ENCODE measurements around the gene MCRIP1. TPM values are rescaled to one million over a fixed set of nuclear protein-coding genes. Genes with fewer than 3 reads are reported as not detected.
A peak's percentile ranks its signal among the peaks of the same experiment; 100 is the strongest.

MCRIP1 gene
- total RNA-seq, 1 donor from 2014 or later: 218 TPM

GRCh38 chr17:81868674-81869220, 35.7 kb upstream of the MCRIP1 start:
- Mint-ChIP-seq H3K9me3 (ENCODE audit: unreplicated experiment) (peaks cover 12% of the 10 kb centered on the region), H3K27me3 (ENCODE audit: unreplicated experiment) (peaks cover 7% of the 10 kb centered on the region), H3K27ac (ENCODE audit: unreplicated experiment) (no peak overlapping the region), H3K4me3 (ENCODE audit: unreplicated experiment) (no peak overlapping the region), H3K4me1 (ENCODE audit: low read depth, unreplicated experiment) (peaks cover 3% of the 10 kb centered on the region), H3K36me3 (ENCODE audit: unreplicated experiment) (no peaks in the 10 kb centered on the region)
- TF ChIP-seq, protein P1, sequence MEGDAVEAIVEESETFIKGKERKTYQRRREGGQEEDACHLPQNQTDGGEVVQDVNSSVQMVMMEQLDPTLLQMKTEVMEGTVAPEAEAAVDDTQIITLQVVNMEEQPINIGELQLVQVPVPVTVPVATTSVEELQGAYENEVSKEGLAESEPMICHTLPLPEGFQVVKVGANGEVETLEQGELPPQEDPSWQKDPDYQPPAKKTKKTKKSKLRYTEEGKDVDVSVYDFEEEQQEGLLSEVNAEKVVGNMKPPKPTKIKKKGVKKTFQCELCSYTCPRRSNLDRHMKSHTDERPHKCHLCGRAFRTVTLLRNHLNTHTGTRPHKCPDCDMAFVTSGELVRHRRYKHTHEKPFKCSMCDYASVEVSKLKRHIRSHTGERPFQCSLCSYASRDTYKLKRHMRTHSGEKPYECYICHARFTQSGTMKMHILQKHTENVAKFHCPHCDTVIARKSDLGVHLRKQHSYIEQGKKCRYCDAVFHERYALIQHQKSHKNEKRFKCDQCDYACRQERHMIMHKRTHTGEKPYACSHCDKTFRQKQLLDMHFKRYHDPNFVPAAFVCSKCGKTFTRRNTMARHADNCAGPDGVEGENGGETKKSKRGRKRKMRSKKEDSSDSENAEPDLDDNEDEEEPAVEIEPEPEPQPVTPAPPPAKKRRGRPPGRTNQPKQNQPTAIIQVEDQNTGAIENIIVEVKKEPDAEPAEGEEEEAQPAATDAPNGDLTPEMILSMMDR (IDR thresholded peaks at IDR 0.05; ENCODE audit: partially characterized antibody, unreplicated experiment): no peak
- no peak for DNase-seq

DNA sequence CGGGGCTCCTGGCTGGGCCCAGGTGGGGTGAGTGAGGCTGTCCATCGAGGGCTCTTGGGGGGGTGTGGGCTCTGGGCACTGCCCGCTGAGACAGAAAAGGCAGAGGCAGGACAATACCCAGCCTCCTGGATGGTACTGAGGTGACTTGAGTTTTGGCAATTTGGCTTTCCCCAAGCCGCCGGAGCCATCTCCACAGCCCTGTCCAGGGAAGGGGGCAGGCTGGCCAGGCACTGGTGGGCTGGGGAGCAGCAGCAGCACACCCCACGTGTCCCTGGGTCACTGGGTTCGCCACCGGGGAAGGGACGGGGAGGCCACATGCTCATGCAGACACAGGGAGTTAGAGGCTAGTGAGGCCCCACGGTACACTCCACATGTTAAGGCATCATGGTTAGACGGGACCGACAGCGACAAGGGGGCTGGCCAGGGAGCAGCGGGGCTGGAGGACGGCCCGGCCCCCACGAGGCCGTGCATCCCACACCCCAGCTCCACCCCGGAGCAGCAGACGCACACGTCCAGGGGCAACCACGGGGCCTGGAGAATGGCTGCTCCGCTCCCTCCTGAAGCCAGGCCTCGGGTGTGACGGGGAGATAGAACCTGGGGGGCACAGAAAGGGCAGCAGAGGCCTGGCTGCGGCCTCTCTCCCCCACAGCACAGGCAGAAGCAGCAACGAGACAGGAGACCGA, 35.0 kb upstream of the MCRIP1 start:
- Mint-ChIP-seq H3K4me1 (ENCODE audit: low read depth, unreplicated experiment) (peaks cover 3% of the 10 kb centered on the region), H3K36me3 (ENCODE audit: unreplicated experiment) (no peaks in the 10 kb centered on the region), H3K27me3 (ENCODE audit: unreplicated experiment) (peaks cover 7% of the 10 kb centered on the region), H3K4me3 (ENCODE audit: unreplicated experiment) (no peak overlapping the region), H3K9me3 (ENCODE audit: unreplicated experiment) (peaks cover 14% of the 10 kb centered on the region), H3K27ac (ENCODE audit: unreplicated experiment) (no peak overlapping the region)
- TF ChIP-seq, protein P1 (IDR thresholded peaks at IDR 0.05; ENCODE audit: partially characterized antibody, unreplicated experiment): no peak
- no peak for DNase-seq

GRCh38 chr17:81867170-81867990, 34.3 kb upstream of the MCRIP1 start:
- H3K27ac Mint-ChIP-seq (ENCODE audit: unreplicated experiment): peak overlapping the region; percentile 59
- H3K4me1 Mint-ChIP-seq (ENCODE audit: low read depth, unreplicated experiment): peaks cover 7% of the 10 kb centered on the region
- TF ChIP-seq, protein P1 (IDR thresholded peaks at IDR 0.05; ENCODE audit: partially characterized antibody, unreplicated experiment): no peak
- H3K27me3 Mint-ChIP-seq (ENCODE audit: unreplicated experiment): peaks cover 8% of the 10 kb centered on the region
- peaks cover 17% of the 10 kb centered on the region for H3K9me3 Mint-ChIP-seq (ENCODE audit: unreplicated experiment)
- DNase-seq: no peak
- H3K4me3 Mint-ChIP-seq (ENCODE audit: unreplicated experiment): no peak overlapping the region
- no peaks in the 10 kb centered on the region for H3K36me3 Mint-ChIP-seq (ENCODE audit: unreplicated experiment)

- no peaks in the 10 kb centered on the region for H3K36me3 Mint-ChIP-seq (ENCODE audit: unreplicated experiment)
- H3K27me3 Mint-ChIP-seq (ENCODE audit: unreplicated experiment): peaks cover 10% of the 10 kb centered on the region
- H3K4me1 Mint-ChIP-seq (ENCODE audit: low read depth, unreplicated experiment): peaks cover 7% of the 10 kb centered on the region
- no peak for DNase-seq
- H3K27ac Mint-ChIP-seq (ENCODE audit: unreplicated experiment): peak overlapping the region; percentile 59
- peaks cover 14% of the 10 kb centered on the region for H3K9me3 Mint-ChIP-seq (ENCODE audit: unreplicated experiment)
- TF ChIP-seq, protein P1 (IDR thresholded peaks at IDR 0.05; ENCODE audit: partially characterized antibody, unreplicated experiment): no peak
- H3K4me3 Mint-ChIP-seq (ENCODE audit: unreplicated experiment): no peak overlapping the region
Observed at GRCh38 chr17:81866440-81867169, 33.5 kb upstream of the MCRIP1 start.

Measured in glutamatergic neuron (in vitro differentiated cells).